Measurements from ENCODE around the gene ITSN1.

The ITSN1 gene

DNA sequence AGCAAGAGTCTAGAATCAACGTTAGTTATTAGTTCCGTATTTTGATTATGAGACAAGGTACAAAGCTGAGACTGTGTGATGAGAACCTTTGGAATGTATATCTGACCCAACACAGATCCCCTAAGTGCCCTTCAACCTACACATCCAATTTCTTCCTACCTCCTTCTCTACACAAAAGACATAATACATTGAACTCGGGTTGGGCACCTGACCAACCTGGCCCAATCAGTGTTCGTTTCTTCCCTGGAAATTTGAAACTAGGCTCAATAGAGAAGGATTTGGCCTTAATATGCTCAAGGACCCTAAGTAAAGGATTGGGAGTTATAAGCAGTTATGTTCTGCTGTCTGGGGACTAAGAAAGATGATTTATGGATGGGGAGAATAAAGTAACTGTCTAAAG is 12.1 kb downstream of the ITSN1 start:
- Histone ChIP-seq H3K27me3 (ENCODE audit: control insufficient read depth, insufficient read depth, low read length) (no peaks in the 10 kb centered on the region), H3K4me3 (ENCODE audit: low read length) (no peak overlapping the region), H3K9me3 (replicated peaks; ENCODE audit: low read length) (no peaks in the 10 kb centered on the region), H3K36me3 (ENCODE audit: insufficient read depth, low read length) (peaks cover 6% of the 10 kb centered on the region), H3K4me2 (ENCODE audit: low read length) (no peak overlapping the region), H3K9ac (ENCODE audit: low read depth, low read length) (no peak overlapping the region), H3K4me1 (ENCODE audit: control insufficient read depth, insufficient read depth, low read length) (peaks cover 22% of the 10 kb centered on the region)

DNA sequence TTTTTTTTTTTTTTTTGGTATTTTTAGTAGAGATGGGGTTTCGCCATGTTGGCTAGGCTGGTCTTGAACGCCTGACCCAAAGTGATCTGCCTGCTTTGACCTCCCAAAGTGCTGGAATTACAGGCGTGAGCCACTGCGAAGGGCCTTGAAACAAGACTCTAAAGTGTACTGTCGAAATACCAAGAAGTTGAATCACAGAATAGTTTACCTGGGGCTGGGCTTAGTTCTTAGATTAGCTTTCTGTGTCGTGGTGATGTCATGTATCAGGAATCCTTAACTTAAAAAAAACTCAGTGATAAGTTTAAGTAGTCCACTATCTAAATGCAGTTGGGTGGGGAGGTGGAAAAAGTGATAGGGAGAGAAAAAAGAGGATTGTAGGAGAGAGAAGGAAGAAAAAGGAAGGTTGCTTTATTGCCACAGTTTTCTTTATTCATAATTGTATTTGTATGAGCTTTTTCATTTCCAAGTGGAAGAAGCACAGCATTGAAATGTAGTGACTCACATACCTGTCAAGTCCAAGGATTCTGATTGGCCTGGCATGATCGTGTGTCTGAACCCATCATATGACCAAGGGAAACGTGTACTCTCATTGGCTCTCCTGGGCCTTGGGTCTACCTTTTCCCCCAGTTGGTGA is 13.4 kb downstream of the ITSN1 start:
- H3K4me1 ChIP-seq (ENCODE audit: control insufficient read depth, insufficient read depth, low read length): peaks cover 17% of the 10 kb centered on the region
- H3K4me3 ChIP-seq (ENCODE audit: low read length): no peak overlapping the region
- H3K9me3 ChIP-seq (replicated peaks; ENCODE audit: low read length): peaks cover 5% of the 10 kb centered on the region
- peak overlapping the region; percentile 19 for H3K4me2 ChIP-seq (ENCODE audit: low read length)
- H3K36me3 ChIP-seq (ENCODE audit: insufficient read depth, low read length): peaks cover 6% of the 10 kb centered on the region
- H3K9ac ChIP-seq (ENCODE audit: low read depth, low read length): no peak overlapping the region
- H3K27me3 ChIP-seq (ENCODE audit: control insufficient read depth, insufficient read depth, low read length): no peaks in the 10 kb centered on the region

DNA sequence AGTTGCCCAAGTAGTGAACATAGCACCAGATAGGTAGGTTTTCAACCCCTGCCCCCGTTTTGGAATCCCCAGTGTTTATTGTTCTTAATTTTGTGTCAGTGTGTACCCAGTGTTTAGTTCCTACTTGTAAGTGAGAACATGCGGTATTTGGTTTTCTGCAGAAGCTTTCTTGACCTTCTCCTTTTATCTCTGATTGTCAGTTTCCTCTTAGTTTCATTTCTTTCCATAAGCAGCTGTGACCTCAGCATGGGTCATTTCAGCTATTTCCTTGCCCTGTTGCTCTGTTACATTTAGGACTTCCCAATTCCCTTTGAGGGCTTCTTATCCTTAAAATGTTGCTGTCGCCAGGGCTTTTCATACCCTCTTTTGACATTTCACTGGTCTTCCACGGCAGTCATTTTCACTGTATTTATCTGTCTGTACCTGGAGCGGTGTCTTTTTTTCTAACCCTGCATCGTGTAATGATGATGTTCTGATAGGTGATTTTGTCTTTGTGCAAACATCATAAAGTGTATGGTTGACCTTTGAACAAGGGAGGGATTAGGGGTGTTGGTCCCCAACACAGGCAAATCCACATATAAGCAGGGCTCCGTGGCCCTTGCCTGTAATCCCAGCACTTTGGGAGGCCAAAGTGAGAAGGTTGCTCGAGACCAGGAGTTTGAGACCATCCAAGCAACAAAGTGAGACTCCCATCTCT is 15.0 kb downstream of the ITSN1 start:
- peaks cover 7% of the 10 kb centered on the region for H3K9me3 ChIP-seq (replicated peaks; ENCODE audit: low read length)
- no peak overlapping the region for H3K4me2 ChIP-seq (ENCODE audit: low read length)
- H3K9ac ChIP-seq (ENCODE audit: low read depth, low read length): no peak overlapping the region
- H3K4me3 ChIP-seq (ENCODE audit: low read length): no peak overlapping the region
- H3K27me3 ChIP-seq (ENCODE audit: control insufficient read depth, insufficient read depth, low read length): no peaks in the 10 kb centered on the region
- peaks cover 21% of the 10 kb centered on the region for H3K4me1 ChIP-seq (ENCODE audit: control insufficient read depth, insufficient read depth, low read length)
- peaks cover 6% of the 10 kb centered on the region for H3K36me3 ChIP-seq (ENCODE audit: insufficient read depth, low read length)

DNA sequence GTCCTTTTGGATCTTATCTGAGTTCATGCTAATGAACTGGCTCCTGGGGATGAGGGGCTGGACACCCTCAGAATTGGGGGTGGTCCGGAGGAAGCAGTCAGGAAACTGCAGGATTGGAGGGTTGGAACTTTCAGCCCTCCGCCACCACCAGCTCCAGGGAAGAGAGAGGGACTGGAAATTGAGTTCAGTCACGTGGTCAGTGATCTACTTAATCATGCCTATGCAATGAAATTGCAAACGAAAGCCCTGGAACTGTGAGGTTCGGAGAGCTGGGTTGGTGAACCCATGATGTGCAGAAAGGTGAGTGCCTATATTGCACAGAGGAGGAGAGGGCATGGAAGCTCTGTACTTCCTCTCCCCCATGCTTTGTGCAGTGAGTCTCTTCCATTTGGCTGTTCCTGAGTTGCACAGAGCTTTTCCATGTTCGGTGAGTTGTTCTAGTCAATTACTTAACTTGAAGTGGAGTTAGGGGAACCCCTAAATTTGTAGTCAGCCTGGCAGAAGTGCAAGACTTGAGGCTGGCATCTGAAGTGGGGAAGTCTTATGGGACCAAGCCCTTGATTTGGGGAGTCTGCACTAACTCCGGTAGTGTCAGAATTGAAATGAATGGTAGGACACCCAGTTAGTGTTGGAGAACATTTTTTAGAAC is 16.7 kb downstream of the ITSN1 start:
- H3K27me3 ChIP-seq (ENCODE audit: control insufficient read depth, insufficient read depth, low read length): no peaks in the 10 kb centered on the region
- no peak overlapping the region for H3K9ac ChIP-seq (ENCODE audit: low read depth, low read length)
- H3K4me1 ChIP-seq (ENCODE audit: control insufficient read depth, insufficient read depth, low read length): peaks cover 21% of the 10 kb centered on the region
- no peak overlapping the region for H3K4me2 ChIP-seq (ENCODE audit: low read length)
- peaks cover 7% of the 10 kb centered on the region for H3K9me3 ChIP-seq (replicated peaks; ENCODE audit: low read length)
- H3K4me3 ChIP-seq (ENCODE audit: low read length): no peak overlapping the region
- peaks cover 5% of the 10 kb centered on the region for H3K36me3 ChIP-seq (ENCODE audit: insufficient read depth, low read length)

DNA sequence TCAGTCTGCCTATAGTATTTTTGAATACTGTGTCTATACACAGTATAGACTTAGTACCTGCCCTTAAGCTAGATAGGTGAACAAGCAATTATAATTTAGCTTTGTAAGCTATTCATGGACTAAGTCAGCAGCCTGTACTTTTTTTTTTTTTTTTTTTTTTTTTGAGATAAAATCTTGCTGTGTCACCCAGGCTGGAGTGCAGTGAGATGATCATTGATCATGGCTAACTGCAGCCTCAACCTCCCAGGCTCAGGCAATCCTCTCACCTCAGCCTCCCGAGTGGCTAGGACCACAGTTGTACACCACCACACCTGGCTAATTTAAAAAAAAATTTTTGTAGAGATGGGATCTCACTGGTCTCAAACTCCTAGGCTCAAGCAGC is 17.3 kb downstream of the ITSN1 start:
- no peaks in the 10 kb centered on the region for H3K27me3 ChIP-seq (ENCODE audit: control insufficient read depth, insufficient read depth, low read length)
- peaks cover 7% of the 10 kb centered on the region for H3K9me3 ChIP-seq (replicated peaks; ENCODE audit: low read length)
- H3K4me1 ChIP-seq (ENCODE audit: control insufficient read depth, insufficient read depth, low read length): peaks cover 20% of the 10 kb centered on the region
- no peaks in the 10 kb centered on the region for H3K36me3 ChIP-seq (ENCODE audit: insufficient read depth, low read length)
- H3K4me2 ChIP-seq (ENCODE audit: low read length): no peak overlapping the region
- H3K4me3 ChIP-seq (ENCODE audit: low read length): no peak overlapping the region
- no peak overlapping the region for H3K9ac ChIP-seq (ENCODE audit: low read depth, low read length)

DNA sequence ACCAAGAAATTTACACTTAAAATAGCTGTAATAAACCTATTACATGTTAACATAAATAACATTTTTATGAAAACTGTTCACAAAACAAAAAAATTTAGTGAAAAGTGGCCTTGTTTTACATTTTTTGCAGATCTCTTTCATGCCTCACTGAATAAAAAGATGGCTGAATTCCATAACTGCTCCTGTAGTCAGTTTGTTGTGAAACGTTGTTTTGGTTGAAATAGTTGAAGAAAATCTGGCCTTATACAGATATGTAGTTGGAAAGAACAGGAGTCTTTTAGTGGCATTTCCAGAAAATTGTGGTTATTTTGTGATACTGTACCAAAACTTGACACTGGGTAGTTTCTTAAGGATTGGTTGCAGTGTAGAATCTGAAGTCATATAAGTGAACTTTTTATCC is 18.1 kb downstream of the ITSN1 start:
- H3K4me3 ChIP-seq (ENCODE audit: low read length): no peak overlapping the region
- H3K4me2 ChIP-seq (ENCODE audit: low read length): no peak overlapping the region
- no peak overlapping the region for H3K9ac ChIP-seq (ENCODE audit: low read depth, low read length)
- H3K36me3 ChIP-seq (ENCODE audit: insufficient read depth, low read length): no peaks in the 10 kb centered on the region
- H3K4me1 ChIP-seq (ENCODE audit: control insufficient read depth, insufficient read depth, low read length): peaks cover 12% of the 10 kb centered on the region
- H3K9me3 ChIP-seq (replicated peaks; ENCODE audit: low read length): peaks cover 7% of the 10 kb centered on the region
- no peaks in the 10 kb centered on the region for H3K27me3 ChIP-seq (ENCODE audit: control insufficient read depth, insufficient read depth, low read length)

DNA sequence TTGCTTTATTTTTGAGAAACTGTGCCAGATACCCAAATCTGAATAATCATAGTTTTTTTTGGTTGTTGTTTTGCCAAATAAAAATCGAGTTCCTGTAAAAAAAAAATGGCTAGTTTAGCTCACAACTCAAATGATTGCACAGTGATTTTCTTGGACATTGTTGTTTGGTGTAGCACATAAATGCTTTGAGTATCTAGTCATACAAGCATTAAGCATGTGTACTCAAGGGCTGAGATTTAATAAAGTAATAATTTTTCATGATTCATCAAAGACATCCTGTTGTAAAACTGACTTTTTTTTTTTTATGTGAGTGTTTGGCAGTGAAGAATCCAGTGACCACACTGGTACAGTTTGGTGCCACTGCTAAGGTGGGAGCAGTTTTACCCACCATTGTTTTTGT is 18.8 kb downstream of the ITSN1 start:
- Histone ChIP-seq H3K9me3 (replicated peaks; ENCODE audit: low read length) (peaks cover 7% of the 10 kb centered on the region), H3K4me3 (ENCODE audit: low read length) (no peak overlapping the region), H3K27me3 (ENCODE audit: control insufficient read depth, insufficient read depth, low read length) (no peaks in the 10 kb centered on the region), H3K36me3 (ENCODE audit: insufficient read depth, low read length) (no peaks in the 10 kb centered on the region), H3K4me1 (ENCODE audit: control insufficient read depth, insufficient read depth, low read length) (peaks cover 8% of the 10 kb centered on the region), H3K4me2 (ENCODE audit: low read length) (no peak overlapping the region), H3K9ac (ENCODE audit: low read depth, low read length) (no peak overlapping the region)

DNA sequence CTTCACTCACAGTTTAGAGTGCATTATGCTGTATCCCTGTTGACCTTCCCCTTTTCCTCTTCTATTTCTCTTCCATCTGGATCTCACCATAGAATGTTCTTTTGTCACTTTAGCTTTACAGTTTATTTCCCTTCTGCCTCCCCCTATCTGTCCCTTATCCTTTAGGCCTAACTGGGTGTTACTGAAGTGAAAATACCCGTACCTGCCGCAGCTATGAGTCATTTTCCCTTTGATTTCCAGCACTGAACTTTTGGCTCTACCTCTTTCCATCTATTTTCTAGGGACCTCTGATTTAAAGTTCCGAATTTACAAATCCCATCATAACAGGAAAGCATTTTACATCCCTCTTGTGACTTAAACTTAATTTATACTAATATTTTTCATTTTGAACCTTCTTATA is 19.7 kb downstream of the ITSN1 start:
- Histone ChIP-seq H3K4me2 (ENCODE audit: low read length) (no peak overlapping the region), H3K4me1 (ENCODE audit: control insufficient read depth, insufficient read depth, low read length) (peaks cover 8% of the 10 kb centered on the region), H3K9me3 (replicated peaks; ENCODE audit: low read length) (peaks cover 7% of the 10 kb centered on the region), H3K27me3 (ENCODE audit: control insufficient read depth, insufficient read depth, low read length) (no peaks in the 10 kb centered on the region), H3K36me3 (ENCODE audit: insufficient read depth, low read length) (no peaks in the 10 kb centered on the region), H3K9ac (ENCODE audit: low read depth, low read length) (no peak overlapping the region), H3K4me3 (ENCODE audit: low read length) (no peak overlapping the region)

DNA sequence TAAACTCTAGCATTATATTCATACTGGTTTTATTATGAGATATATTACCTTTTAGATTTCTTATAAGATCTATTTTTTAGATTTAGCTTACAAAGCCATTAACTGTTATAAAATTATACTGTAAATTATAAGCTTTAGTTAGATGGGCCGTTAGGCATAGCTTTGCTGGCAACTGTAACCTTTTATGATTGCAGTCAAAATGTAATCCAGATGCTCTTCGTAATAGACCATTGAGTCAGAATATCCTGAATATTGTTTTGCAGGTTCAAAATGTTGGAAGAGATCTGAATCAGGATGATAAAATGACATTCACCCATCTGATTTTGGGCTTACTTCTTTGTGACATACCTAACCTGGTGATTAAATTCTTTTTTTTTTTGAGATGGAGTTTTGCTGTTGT is 20.9 kb downstream of the ITSN1 start:
- H3K4me1 ChIP-seq (ENCODE audit: control insufficient read depth, insufficient read depth, low read length): peaks cover 8% of the 10 kb centered on the region
- H3K9me3 ChIP-seq (replicated peaks; ENCODE audit: low read length): peaks cover 7% of the 10 kb centered on the region
- H3K27me3 ChIP-seq (ENCODE audit: control insufficient read depth, insufficient read depth, low read length): no peaks in the 10 kb centered on the region
- no peak overlapping the region for H3K4me2 ChIP-seq (ENCODE audit: low read length)
- H3K9ac ChIP-seq (ENCODE audit: low read depth, low read length): no peak overlapping the region
- H3K4me3 ChIP-seq (ENCODE audit: low read length): no peak overlapping the region
- no peaks in the 10 kb centered on the region for H3K36me3 ChIP-seq (ENCODE audit: insufficient read depth, low read length)

DNA sequence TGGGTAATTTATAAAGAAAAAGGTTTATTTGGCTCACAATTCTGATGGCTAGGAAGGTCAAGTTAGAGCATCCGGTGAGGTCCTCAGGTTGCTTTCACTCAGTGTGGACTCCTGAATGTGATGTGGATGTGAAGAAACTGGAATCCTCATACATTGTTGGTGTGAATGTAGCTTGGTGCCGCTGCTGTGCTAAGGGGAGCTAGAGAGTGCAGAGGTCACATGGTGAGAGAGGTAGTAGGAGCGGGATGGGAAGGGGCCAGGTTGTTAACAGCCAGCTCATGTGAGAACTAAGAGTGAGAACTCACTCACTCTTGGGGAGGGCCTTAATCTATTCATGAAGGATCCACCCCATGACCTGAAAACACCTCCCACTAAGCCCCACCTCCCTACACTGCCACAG is 21.8 kb downstream of the ITSN1 start:
- H3K9ac ChIP-seq (ENCODE audit: low read depth, low read length): no peak overlapping the region
- H3K36me3 ChIP-seq (ENCODE audit: insufficient read depth, low read length): no peaks in the 10 kb centered on the region
- no peak overlapping the region for H3K4me3 ChIP-seq (ENCODE audit: low read length)
- no peaks in the 10 kb centered on the region for H3K27me3 ChIP-seq (ENCODE audit: control insufficient read depth, insufficient read depth, low read length)
- no peak overlapping the region for H3K4me2 ChIP-seq (ENCODE audit: low read length)
- H3K9me3 ChIP-seq (replicated peaks; ENCODE audit: low read length): peaks cover 7% of the 10 kb centered on the region
- peaks cover 11% of the 10 kb centered on the region for H3K4me1 ChIP-seq (ENCODE audit: control insufficient read depth, insufficient read depth, low read length)

DNA sequence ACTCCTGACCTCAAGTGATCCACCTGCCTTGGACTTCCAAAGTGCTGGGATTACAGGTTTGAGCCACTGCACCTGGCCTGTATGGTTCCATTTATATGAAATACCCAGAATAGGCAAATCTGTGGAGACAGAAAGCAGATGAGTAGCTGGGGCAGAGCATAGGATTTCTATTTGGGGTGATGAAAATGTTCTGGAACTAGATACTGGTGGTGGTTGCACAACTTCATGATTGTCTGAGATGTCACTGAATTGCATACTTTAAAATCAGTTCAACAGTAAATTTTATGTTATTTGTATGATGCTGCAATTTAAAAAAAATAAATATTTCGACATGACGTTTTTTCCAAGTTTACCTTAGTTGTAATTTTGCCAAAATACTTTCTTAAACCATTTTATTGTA is 23.9 kb downstream of the ITSN1 start:
- Histone ChIP-seq H3K9me3 (replicated peaks; ENCODE audit: low read length) (no peaks in the 10 kb centered on the region), H3K36me3 (ENCODE audit: insufficient read depth, low read length) (no peaks in the 10 kb centered on the region), H3K9ac (ENCODE audit: low read depth, low read length) (no peak overlapping the region), H3K4me1 (ENCODE audit: control insufficient read depth, insufficient read depth, low read length) (peaks cover 11% of the 10 kb centered on the region), H3K4me3 (ENCODE audit: low read length) (no peak overlapping the region), H3K27me3 (ENCODE audit: control insufficient read depth, insufficient read depth, low read length) (no peaks in the 10 kb centered on the region), H3K4me2 (ENCODE audit: low read length) (no peak overlapping the region)

DNA sequence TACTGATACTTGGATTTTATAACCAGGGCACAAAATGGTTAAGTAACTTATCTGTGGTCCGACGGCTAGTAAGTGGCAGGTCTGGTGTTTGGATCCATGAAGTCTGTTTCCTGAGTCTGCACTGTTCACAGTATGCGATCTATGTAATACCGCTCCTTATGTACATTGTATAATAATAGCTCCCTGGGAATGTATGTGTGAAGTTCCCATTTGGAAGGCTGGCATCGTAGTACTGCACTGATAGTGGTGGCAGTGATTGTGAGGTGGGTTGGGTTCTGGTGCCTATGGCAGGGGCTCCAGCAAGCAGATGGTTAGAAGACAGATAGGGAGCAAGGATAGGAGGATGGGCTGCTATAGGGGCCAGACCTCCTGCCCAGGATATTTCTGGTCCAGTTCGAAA is 25.3 kb downstream of the ITSN1 start:
- no peak overlapping the region for H3K9ac ChIP-seq (ENCODE audit: low read depth, low read length)
- H3K4me1 ChIP-seq (ENCODE audit: control insufficient read depth, insufficient read depth, low read length): peaks cover 8% of the 10 kb centered on the region
- H3K9me3 ChIP-seq (replicated peaks; ENCODE audit: low read length): no peaks in the 10 kb centered on the region
- H3K4me3 ChIP-seq (ENCODE audit: low read length): no peak overlapping the region
- H3K4me2 ChIP-seq (ENCODE audit: low read length): no peak overlapping the region
- no peaks in the 10 kb centered on the region for H3K36me3 ChIP-seq (ENCODE audit: insufficient read depth, low read length)
- H3K27me3 ChIP-seq (ENCODE audit: control insufficient read depth, insufficient read depth, low read length): no peaks in the 10 kb centered on the region

Data from skeletal muscle satellite cell (primary cell).